A549 (cell line): ENCODE results near the gene CFAP410.

ENCODE experiments used
- BHLHE40 ChIP-seq: IDR thresholded peaks from 2 replicates; pipeline ENCODE4 v1.6.1; 2012; ENCODE audit warnings: low read depth, low read length, inconsistent platforms
- CTCF ChIP-seq: fragments of >200 bp; sonication (Bioruptor Twin); formaldehyde crosslinking; IDR thresholded peaks from 3 replicates; pipeline ENCODE4 v1.5.1; 2016
- HOXA7 ChIP-seq: fragments of 250-450 bp; sonication (Bioruptor Pico); IDR thresholded peaks from 2 replicates; pipeline ENCODE4 v1.5.0; 2020; ENCODE audit warnings: mild to moderate bottlenecking, moderate library complexity
- KDM1A ChIP-seq: fragments of 200-600 bp; sonication (generic); IDR thresholded peaks from 2 replicates; pipeline ENCODE4 v1.6.1; 2016; ENCODE audit warnings: low read depth, mild to moderate bottlenecking
- MAFK ChIP-seq: fragments of 450-650 bp; IDR thresholded peaks from 2 replicates; pipeline ENCODE4 v1.6.1; 2014; ENCODE audit not compliant: partially characterized antibody
- MAX ChIP-seq: IDR thresholded peaks from 2 replicates; pipeline ENCODE4 v1.6.1; 2012
- RFX5 ChIP-seq: fragments of 450-650 bp; IDR thresholded peaks from 2 replicates; pipeline ENCODE4 v1.7.1; 2014; ENCODE audit warnings: antibody characterized with exemption, mild to moderate bottlenecking, moderate library complexity

GRCh38 chr21:44354001-44354405, 14.8 kb upstream of the CFAP410 start:
- no peak for TF ChIP-seq CTCF
- TF ChIP-seq MAX: no peak
- no peak for TF ChIP-seq BHLHE40
- TF ChIP-seq KDM1A: no peak
- no peak for TF ChIP-seq MAFK
- TF ChIP-seq HOXA7 (CRISPR knock-in tag): no peak
- no peak for TF ChIP-seq RFX5
